OCI-LY3 (cell line): ENCODE results near the gene SMAGP.
"Not testable (repeated sequence)": the region's sequence is repeated elsewhere in the genome, so short reads cannot be mapped to it uniquely, and the experiment has no call there.

Source experiments
- H2AFZ ChIP-seq: fragments of 200-600, 300-600 bp; shearing (Covaris generic); 2 replicates; pipeline ENCODE4 v1.6.0; 2014; ENCODE audit warnings: antibody characterized with exemption, low read depth, low read length
- H3K27ac ChIP-seq: fragments of 200-600, 300-600 bp; sonication (generic); 2 replicates; pipeline ENCODE4 v1.5.1; 2014; ENCODE audit warnings: mild to moderate bottlenecking, low read length, moderate library complexity, mixed read lengths
- H3K27me3 ChIP-seq: fragments of 200-600, 300-600 bp; sonication (generic); 2 replicates; pipeline ENCODE4 v1.6.1; 2014; ENCODE audit warnings: low read depth, low read length, mixed read lengths
- H3K36me3 ChIP-seq: fragments of 200-600, 300-600 bp; sonication (generic); replicated peaks from 2 replicates; pipeline ENCODE3; 2014; ENCODE audit warnings: low read depth, low read length, mixed read lengths
- H3K4me1 ChIP-seq: fragments of 300-600, 200-600 bp; sonication (generic); 2 replicates; pipeline ENCODE4 v1.6.1; 2014; ENCODE audit warnings: low read length, mixed read lengths
- H3K4me2 ChIP-seq: fragments of 200-600, 300-600 bp; sonication (generic); 2 replicates; pipeline ENCODE4 v1.6.1; 2014; ENCODE audit warnings: low read length, mixed read lengths
- H3K4me3 ChIP-seq: fragments of 300-600, 200-600 bp; sonication (generic); 2 replicates; pipeline ENCODE4 v1.5.1; 2014; ENCODE audit warnings: antibody characterized with exemption, mild to moderate bottlenecking, low read length, moderate library complexity
- H3K79me2 ChIP-seq: fragments of 300-600, 200-600 bp; shearing (Covaris generic); 2 replicates; pipeline ENCODE4 v1.6.1; 2014; ENCODE audit warnings: mild to moderate bottlenecking, low read length, mixed read lengths
- H3K9ac ChIP-seq: fragments of 300-600, 200-600 bp; shearing (Covaris generic); 2 replicates; pipeline ENCODE4 v1.6.0; 2014; ENCODE audit warnings: mild to moderate bottlenecking, low read length, moderate library complexity
- H3K9me3 ChIP-seq: fragments of 200-600, 300-600 bp; shearing (Covaris generic); 2 replicates; pipeline ENCODE4 v1.6.1; 2014; ENCODE audit warnings: low read length, mixed read lengths; ENCODE audit not compliant: insufficient read depth
- H4K20me1 ChIP-seq: fragments of 200-600, 300-600 bp; sonication (generic); 2 replicates; pipeline ENCODE4 v1.6.1; 2016; ENCODE audit warnings: low read length, mixed read lengths; ENCODE audit not compliant: insufficient read depth
- CTCF ChIP-seq: fragments of 200-600, 300-600 bp; sonication (generic); IDR thresholded peaks from 2 replicates; pipeline ENCODE4 v1.5.1; 2014; ENCODE audit warnings: antibody characterized with exemption, low read length, low read depth
- EZH2phosphoT487 ChIP-seq: fragments of 200-600 bp; shearing (Covaris generic); IDR thresholded peaks from 2 replicates; pipeline ENCODE4 v1.6.1; 2018; ENCODE audit warnings: antibody characterized with exemption, mixed run types, low read depth

The SMAGP gene

GRCh38 chr12:51232642-51233041 is 37.6 kb downstream of the SMAGP start:
- no peak overlapping the region for H3K4me3 ChIP-seq
- H3K79me2 ChIP-seq = no peaks in the 10 kb centered on the region
- no peaks in the 10 kb centered on the region for H4K20me1 ChIP-seq
- no peaks in the 10 kb centered on the region for H3K27me3 ChIP-seq
- no peaks in the 10 kb centered on the region for H3K4me1 ChIP-seq
- no peak overlapping the region for H3K9ac ChIP-seq
- no peak for TF ChIP-seq CTCF
- TF ChIP-seq EZH2phosphoT487 = no peak
- H3K36me3 ChIP-seq = no peaks in the 10 kb centered on the region
- H2AFZ ChIP-seq = no peak overlapping the region
- no peak overlapping the region for H3K4me2 ChIP-seq
- H3K27ac ChIP-seq = no peak overlapping the region
- no peaks in the 10 kb centered on the region for H3K9me3 ChIP-seq

- Histone ChIP-seq H3K4me2 (no peak overlapping the region), H3K9ac (no peak overlapping the region), H3K4me1 (no peaks in the 10 kb centered on the region), H3K27me3 (no peaks in the 10 kb centered on the region), H3K9me3 (no peaks in the 10 kb centered on the region), H3K79me2 (no peaks in the 10 kb centered on the region), H3K36me3 (no peaks in the 10 kb centered on the region), H2AFZ (no peak overlapping the region), H4K20me1 (no peaks in the 10 kb centered on the region), H3K4me3 (no peak overlapping the region), H3K27ac (no peak overlapping the region)
- TF ChIP-seq CTCF (no peak), EZH2phosphoT487 (no peak)
Measured at GRCh38 chr12:51229116-51229809, 41.0 kb downstream of the SMAGP start.

- H3K79me2 ChIP-seq = no peaks in the 10 kb centered on the region
- TF ChIP-seq CTCF = no peak
- TF ChIP-seq EZH2phosphoT487 = no peak
- H3K4me2 ChIP-seq = no peak overlapping the region
- H3K4me3 ChIP-seq = no peak overlapping the region
- no peak overlapping the region for H3K9ac ChIP-seq
- H3K9me3 ChIP-seq = no peaks in the 10 kb centered on the region
- no peak overlapping the region for H3K27ac ChIP-seq
- H2AFZ ChIP-seq = no peak overlapping the region
- H4K20me1 ChIP-seq = no peaks in the 10 kb centered on the region
- no peaks in the 10 kb centered on the region for H3K27me3 ChIP-seq
- H3K36me3 ChIP-seq = no peaks in the 10 kb centered on the region
- H3K4me1 ChIP-seq = no peaks in the 10 kb centered on the region
Measured at GRCh38 chr12:51227962-51228361, 42.3 kb downstream of the SMAGP start.

GRCh38 chr12:51227112-51227511 is 43.1 kb downstream of the SMAGP start:
- not testable (repeated sequence) for H3K4me2 ChIP-seq, H3K27me3 ChIP-seq, H3K9me3 ChIP-seq

More at GRCh38 chr12:51227112-51227511, 43.1 kb downstream of the SMAGP start:
- H2AFZ ChIP-seq, H3K36me3 ChIP-seq, H3K27ac ChIP-seq, H4K20me1 ChIP-seq, H3K79me2 ChIP-seq, H3K4me3 ChIP-seq, H3K9ac ChIP-seq, H3K4me1 ChIP-seq: not testable (repeated sequence)
